HG02884 (cell line): ENCODE data around the gene PCCA.

ENCODE experiments used
- ATAC-seq: cut with Tn5 transposase; IDR thresholded peaks from one replicate; pipeline ENCODE4 v1.9.1; 2021; ENCODE audit warnings: mild to moderate bottlenecking, moderate library complexity; ENCODE audit not compliant: unreplicated experiment

The PCCA gene

GRCh38 chr13:100536643-100537180 lies 447.8 kb downstream of the PCCA start:
- ATAC-seq = no peak

- no peak for ATAC-seq
Measured at GRCh38 chr13:100537486-100537885, 448.6 kb downstream of the PCCA start.

GRCh38 chr13:100537951-100538462 lies 449.1 kb downstream of the PCCA start:
- ATAC-seq = no peak

GRCh38 chr13:100540621-100541020 lies 451.7 kb downstream of the PCCA start:
- no peak for ATAC-seq

GRCh38 chr13:100541897-100542825 lies 453.3 kb downstream of the PCCA start:
- ATAC-seq = no peak

- ATAC-seq = peak; percentile 88
Measured at GRCh38 chr13:100542826-100543156, 453.9 kb downstream of the PCCA start.

- no peak for ATAC-seq
Measured at GRCh38 chr13:100543872-100544602, 455.1 kb downstream of the PCCA start.

GRCh38 chr13:100544866-100545683 lies 456.2 kb downstream of the PCCA start:
- no peak for ATAC-seq

- ATAC-seq = no peak
Measured at GRCh38 chr13:100545684-100546061, 456.8 kb downstream of the PCCA start.

- ATAC-seq = no peak
Measured at GRCh38 chr13:100546713-100547405, 458.0 kb downstream of the PCCA start.

- ATAC-seq = no peak
Measured at GRCh38 chr13:100547791-100548201, 458.9 kb downstream of the PCCA start.

GRCh38 chr13:100549316-100549715 lies 460.4 kb downstream of the PCCA start:
- no peak for ATAC-seq

- no peak for ATAC-seq
Measured at GRCh38 chr13:100552755-100553154, 463.9 kb downstream of the PCCA start.

- no peak for ATAC-seq
Measured at GRCh38 chr13:100559886-100560285, 471.0 kb downstream of the PCCA start.

GRCh38 chr13:100560498-100561157 lies 471.7 kb downstream of the PCCA start:
- ATAC-seq = no peak

GRCh38 chr13:100561158-100561499 lies 472.2 kb downstream of the PCCA start:
- no peak for ATAC-seq

- no peak for ATAC-seq
Measured at GRCh38 chr13:100561599-100562204, 472.8 kb downstream of the PCCA start.

GRCh38 chr13:100563779-100564178 lies 474.9 kb downstream of the PCCA start:
- no peak for ATAC-seq

- ATAC-seq = no peak
Measured at GRCh38 chr13:100564444-100565223, 475.7 kb downstream of the PCCA start.
